Vagina (tissue), 2 donors: ENCODE results near the gene TNFSF13. TPM values are rescaled to one million over a fixed set of nuclear protein-coding genes. Genes with fewer than 3 reads are reported as not detected.

Experiments
- DNase-seq, 2 donors: peaks; one replicate each; pipeline ENCODE4 v3.0.0-alpha.2; 2017; ENCODE audit errors: extremely low spot score in 2 of 2
- H3K27ac ChIP-seq: fragments of 200-600 bp; sonication (generic); one replicate; pipeline ENCODE4 v1.5.1; 2019
- H3K27me3 ChIP-seq: fragments of 200-600 bp; sonication (generic); one replicate; pipeline ENCODE4 v1.5.1; 2019
- H3K36me3 ChIP-seq, 2 donors: fragments of 200-600 bp; sonication (generic); one replicate each; pipeline ENCODE4 v1.5.1; 2017 to 2019
- H3K4me1 ChIP-seq: fragments of 200-600 bp; sonication (generic); one replicate; pipeline ENCODE4 v1.5.1; 2019
- H3K4me3 ChIP-seq, 2 donors: fragments of 200-600 bp; sonication (generic); 1 replicate in 1 of 2; 2 replicates in 1 of 2; pipeline ENCODE4 v1.5.1; 2016 to 2019
- H3K9me3 ChIP-seq: fragments of 200-600 bp; sonication (generic); one replicate; pipeline ENCODE4 v1.5.1; 2019
- CTCF ChIP-seq, 3 experiments: fragments of 450-650 bp in 2 of 3; fragments of 200-600 bp in 1 of 3; sonication (generic) in 1 of 3; IDR thresholded peaks; one replicate each; pipeline ENCODE4 v1.5.1; 2017 to 2019; ENCODE audit warnings: antibody characterized with exemption in 3 of 3, mild to moderate bottlenecking in 2 of 3, moderate library complexity in 2 of 3
- POLR2A ChIP-seq, 2 donors: fragments of 450-650 bp; IDR thresholded peaks; one replicate each; pipeline ENCODE4 v1.6.1; 2017; ENCODE audit warnings: antibody characterized with exemption in 2 of 2, mild to moderate bottlenecking in 2 of 2, moderate library complexity in 2 of 2
- POLR2AphosphoS5 ChIP-seq, 2 donors: sonication (generic); formaldehyde crosslinking; IDR thresholded peaks; one replicate each; pipeline ENCODE4 v1.9.0; 2017; ENCODE audit warnings: antibody characterized with exemption in 2 of 2, mild to moderate bottlenecking in 2 of 2, low read depth in 1 of 2; ENCODE audit not compliant: insufficient read depth in 1 of 2
- intact Hi-C: fragments of 100-400 bp; cut with DNase I; formaldehyde crosslinking; loops from one replicate; pipeline ENCODE4 v1.15.1; 2023
- total RNA-seq: library from RNA; depleted of rRNA; stranded (reverse); fragments of >200 nt; gene quantifications from one replicate; pipeline ENCODE4 v1.2.3, GENCODE V29; 2016

Gene TNFSF13
- total RNA-seq, 1 donor from 2014 or later, result 20.1 TPM

- Histone ChIP-seq H3K4me1 (peaks cover 5% of the 10 kb centered on the region), H3K27ac (no peak overlapping the region), H3K36me3 (peaks cover 2 to 74% of the 10 kb centered on the region in 2 donors), H3K4me3 (no peak overlapping the region), H3K9me3 (no peaks in the 10 kb centered on the region), H3K27me3 (no peaks in the 10 kb centered on the region)
- intact Hi-C loops, result no loop called here
- no peak for DNase-seq
- TF ChIP-seq POLR2A (IDR thresholded peaks at IDR 0.05) (no peak), POLR2AphosphoS5 (IDR thresholded peaks at IDR 0.05; ENCODE audit: insufficient read depth in 1 of 2, low read depth in 1 of 2) (no peak), CTCF (IDR thresholded peaks at IDR 0.05) (no peak)
Measured at GRCh38 chr17:7512105-7512504, 46.4 kb upstream of the TNFSF13 start.

GRCh38 chr17:7512824-7513540, 45.6 kb upstream of the TNFSF13 start:
- H3K36me3 ChIP-seq, result peaks cover 2 to 66% of the 10 kb centered on the region in 2 donors
- H3K4me1 ChIP-seq, result peaks cover 5% of the 10 kb centered on the region
- H3K27me3 ChIP-seq, result no peaks in the 10 kb centered on the region
- no peak for DNase-seq
- no peak overlapping the region for H3K4me3 ChIP-seq
- H3K9me3 ChIP-seq, result no peaks in the 10 kb centered on the region
- H3K27ac ChIP-seq, result peak overlapping the region; percentile 32
- TF ChIP-seq CTCF (IDR thresholded peaks at IDR 0.05), result no peak
- intact Hi-C loops, result no loop called here

- no peak overlapping the region for H3K4me3 ChIP-seq
- DNase-seq, result no peak
- H3K36me3 ChIP-seq, result peaks cover 2 to 56% of the 10 kb centered on the region in 2 donors
- H3K27me3 ChIP-seq, result no peaks in the 10 kb centered on the region
- peaks cover 5% of the 10 kb centered on the region for H3K4me1 ChIP-seq
- H3K27ac ChIP-seq, result peak overlapping the region; percentile 32
- no peak for TF ChIP-seq POLR2A (IDR thresholded peaks at IDR 0.05)
- H3K9me3 ChIP-seq, result no peaks in the 10 kb centered on the region
- intact Hi-C loops, result no loop called here
Measured at GRCh38 chr17:7513850-7514419, 44.6 kb upstream of the TNFSF13 start.

GRCh38 chr17:7515911-7516610, 42.5 kb upstream of the TNFSF13 start:
- TF ChIP-seq POLR2AphosphoS5 (IDR thresholded peaks at IDR 0.05; ENCODE audit: insufficient read depth in 1 of 2, low read depth in 1 of 2) (no peak), CTCF (IDR thresholded peaks at IDR 0.05) (no peak), POLR2A (IDR thresholded peaks at IDR 0.05) (no peak)
- H3K27ac ChIP-seq, result no peak overlapping the region

GRCh38 chr17:7523033-7523432, 35.5 kb upstream of the TNFSF13 start:
- Histone ChIP-seq H3K4me3 (no peak overlapping the region), H3K9me3 (no peaks in the 10 kb centered on the region), H3K4me1 (no peaks in the 10 kb centered on the region), H3K27ac (no peak overlapping the region), H3K27me3 (no peaks in the 10 kb centered on the region), H3K36me3 (no peaks in the 10 kb centered on the region)
- intact Hi-C loops, result no loop called here
- no peak for TF ChIP-seq POLR2A (IDR thresholded peaks at IDR 0.05)
- TF ChIP-seq POLR2AphosphoS5 (IDR thresholded peaks at IDR 0.05; ENCODE audit: insufficient read depth in 1 of 2, low read depth in 1 of 2), result no peak
- no peak for TF ChIP-seq CTCF (IDR thresholded peaks at IDR 0.05)
- DNase-seq, result no peak

More at GRCh38 chr17:7515911-7516610, 42.5 kb upstream of the TNFSF13 start:
- DNase-seq, result no peak
- Histone ChIP-seq H3K27me3 (no peaks in the 10 kb centered on the region), H3K4me3 (no peak overlapping the region), H3K4me1 (peaks cover 5% of the 10 kb centered on the region), H3K9me3 (no peaks in the 10 kb centered on the region), H3K36me3 (peaks cover 0 to 35% of the 10 kb centered on the region in 2 donors)
- intact Hi-C loops, result loop anchor here (5.0 kb wide), 1 partner anchor 46 kb away; the partner anchor contains the start of gene SENP3
